GM23248 (cell line): ENCODE results near the gene DNLZ. TPM values are rescaled to one million over a fixed set of nuclear protein-coding genes. Genes with fewer than 3 reads are reported as not detected.
A peak's percentile ranks its signal among the peaks of the same experiment; 100 is the strongest.

ENCODE experiments used
- DNase-seq: peaks from one replicate; pipeline ENCODE4 v3.0.0-alpha.2; 2015
- H2AFZ ChIP-seq: fragments of 200-600 bp; sonication (generic); 2 replicates; pipeline ENCODE4 v1.6.1; 2016; ENCODE audit warnings: antibody characterized with exemption
- H3F3A ChIP-seq: fragments of 200-600 bp; sonication (generic); 2 replicates; pipeline ENCODE4 v1.6.1; 2016; ENCODE audit warnings: mild to moderate bottlenecking, antibody characterized with exemption, mixed run types; ENCODE audit not compliant: insufficient read depth
- H3K27ac ChIP-seq: fragments of 200-600 bp; sonication (generic); 2 replicates; pipeline ENCODE4 v1.5.1; 2016; ENCODE audit warnings: mild to moderate bottlenecking
- H3K27me3 ChIP-seq: fragments of 200-600 bp; sonication (generic); replicated peaks from 2 replicates; pipeline ENCODE4 v1.6.1; 2016; ENCODE audit warnings: mild to moderate bottlenecking; ENCODE audit not compliant: insufficient read depth
- H3K36me3 ChIP-seq: fragments of 200-600 bp; sonication (generic); 2 replicates; pipeline ENCODE4 v1.6.1; 2016; ENCODE audit warnings: low read depth, mild to moderate bottlenecking
- H3K4me1 ChIP-seq: fragments of 200-600 bp; sonication (generic); 2 replicates; pipeline ENCODE4 v1.6.1; 2016; ENCODE audit warnings: mild to moderate bottlenecking; ENCODE audit not compliant: insufficient read depth
- H3K4me2 ChIP-seq: fragments of 200-600 bp; sonication (generic); one replicate; pipeline ENCODE4 v1.6.1; 2016; ENCODE audit warnings: mild to moderate bottlenecking; ENCODE audit not compliant: unreplicated experiment
- H3K4me3 ChIP-seq: fragments of 200-600 bp; sonication (generic); 2 replicates; pipeline ENCODE4 v1.5.1; 2016; ENCODE audit warnings: mild to moderate bottlenecking
- H3K79me2 ChIP-seq: fragments of 200-600 bp; sonication (generic); 2 replicates; pipeline ENCODE4 v1.6.1; 2016; ENCODE audit warnings: mild to moderate bottlenecking; ENCODE audit not compliant: insufficient read depth
- H3K9ac ChIP-seq: fragments of 200-600 bp; sonication (generic); 2 replicates; pipeline ENCODE4 v1.6.1; 2016; ENCODE audit warnings: mild to moderate bottlenecking
- H3K9me2 ChIP-seq: fragments of 200-600 bp; sonication (generic); 2 replicates; pipeline ENCODE4 v1.6.1; 2016; ENCODE audit warnings: mixed run types, mild to moderate bottlenecking, moderate library complexity; ENCODE audit not compliant: insufficient read depth
- H3K9me3 ChIP-seq: fragments of 200-600 bp; sonication (generic); one replicate; pipeline ENCODE4 v1.6.1; 2017; ENCODE audit warnings: low read depth
- H4K20me1 ChIP-seq: fragments of 200-600 bp; sonication (generic); 2 replicates; pipeline ENCODE4 v1.6.0; 2016; ENCODE audit not compliant: insufficient read depth
- EZH2 ChIP-seq: fragments of 200-600 bp; sonication (generic); IDR thresholded peaks from 2 replicates; pipeline ENCODE4 v1.6.1; 2018; ENCODE audit warnings: antibody characterized with exemption, mild to moderate bottlenecking; ENCODE audit not compliant: insufficient read depth, poor library complexity, severe bottlenecking
- EZH2phosphoT487 ChIP-seq: fragments of 200-600 bp; sonication (generic); IDR thresholded peaks from 2 replicates; pipeline ENCODE4 v1.6.1; 2018; ENCODE audit warnings: antibody characterized with exemption, moderate library complexity, mild to moderate bottlenecking, low read depth; ENCODE audit not compliant: insufficient read depth
- whole genome bisulfite sequencing, 2 experiments: methylation state at CpG; one replicate each; pipeline ENCODE4 v1.1.6; 2015 to 2017; ENCODE audit warnings: low lambda C conversion rate in 2 of 2, low coverage in 1 of 2; ENCODE audit errors: missing lambda C conversion rate in 2 of 2; 5-methylcytosine and 5-hydroxymethylcytosine counted together
- in situ Hi-C: fragments of 300-500 bp; cut with MboI; formaldehyde crosslinking; loops from 2 replicates; pipeline ENCODE4 v1.15.0; 2020
- polyA plus RNA-seq: library from polyadenylated mRNA; unstranded; fragments of >200 nt; fragmentation: Nextera tagmentation; extraction: Ambion mirVana; gene quantifications from 2 replicates; pipeline ENCODE4 v1.2.1, GENCODE V29; 2016
- total RNA-seq: library from RNA; depleted of rRNA; stranded (reverse); fragments of >200 nt; shearing (Covaris generic); gene quantifications from 2 replicates; pipeline ENCODE4 v1.2.3, GENCODE V29; 2014

The DNLZ gene
- total and polyA plus RNA-seq, 2 experiments from 2014 or later = 27.1 to 49.8 TPM

DNA sequence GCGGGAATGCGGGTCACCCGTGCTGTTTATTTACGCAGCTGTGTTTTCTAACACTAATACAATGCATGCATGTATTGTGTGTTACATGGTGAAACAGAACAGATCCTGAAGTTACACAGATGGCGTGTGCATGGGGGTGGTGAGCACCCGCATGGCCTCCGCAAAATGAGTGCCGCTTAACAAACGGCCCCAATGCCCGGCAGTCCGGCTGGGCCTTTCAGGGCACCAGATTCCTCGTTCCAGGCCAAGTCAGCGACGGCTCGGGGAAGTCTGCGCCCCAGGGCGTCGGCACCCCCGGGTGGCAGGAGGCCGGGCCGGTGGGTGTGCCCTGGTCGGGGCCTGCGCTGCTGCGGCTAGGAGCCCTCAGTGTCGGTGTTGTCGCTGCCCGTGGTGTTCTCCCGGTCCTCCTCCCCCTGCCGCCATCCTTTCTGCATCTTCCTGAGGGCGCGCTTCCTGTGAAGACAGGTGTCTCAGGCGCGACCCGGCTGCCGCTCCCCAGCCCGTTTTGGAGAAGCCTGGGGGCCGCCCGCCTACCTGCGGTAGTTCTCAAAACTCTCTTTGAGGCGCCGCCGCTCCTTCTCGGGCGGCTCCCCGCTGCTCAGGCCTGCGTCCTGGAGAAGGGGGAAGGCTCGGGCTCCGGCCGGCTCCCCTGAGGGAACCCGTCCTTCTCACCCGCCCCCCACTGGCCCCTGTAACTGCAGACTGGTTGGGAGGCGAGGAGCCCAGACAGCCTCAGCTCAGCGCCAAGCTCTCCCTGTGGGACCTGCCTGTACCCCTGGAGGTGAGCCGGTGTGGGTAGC lies 605 bp upstream of the DNLZ start:
- peak overlapping the region; percentile 36 for H3K4me2 ChIP-seq
- no peaks in the 10 kb centered on the region for H3F3A ChIP-seq
- no peak overlapping the region for H2AFZ ChIP-seq
- H3K79me2 ChIP-seq = no peaks in the 10 kb centered on the region
- H4K20me1 ChIP-seq = no peaks in the 10 kb centered on the region
- peak overlapping the region; percentile 84 for H3K4me3 ChIP-seq
- WGBS, 2 experiments = 45 to 47% methylated on average over 43 to 48 of the region's 54 CpGs
- no peak for DNase-seq
- no peak overlapping the region for H3K9ac ChIP-seq
- TF ChIP-seq EZH2 (no peak), EZH2phosphoT487 (no peak)
- in situ Hi-C loops = no loop called here
- no peaks in the 10 kb centered on the region for H3K27me3 ChIP-seq
- no peak overlapping the region for H3K27ac ChIP-seq
- H3K9me2 ChIP-seq = no peaks in the 10 kb centered on the region
- no peaks in the 10 kb centered on the region for H3K36me3 ChIP-seq
- H3K9me3 ChIP-seq = no peaks in the 10 kb centered on the region
- peaks cover 25% of the 10 kb centered on the region for H3K4me1 ChIP-seq

DNA sequence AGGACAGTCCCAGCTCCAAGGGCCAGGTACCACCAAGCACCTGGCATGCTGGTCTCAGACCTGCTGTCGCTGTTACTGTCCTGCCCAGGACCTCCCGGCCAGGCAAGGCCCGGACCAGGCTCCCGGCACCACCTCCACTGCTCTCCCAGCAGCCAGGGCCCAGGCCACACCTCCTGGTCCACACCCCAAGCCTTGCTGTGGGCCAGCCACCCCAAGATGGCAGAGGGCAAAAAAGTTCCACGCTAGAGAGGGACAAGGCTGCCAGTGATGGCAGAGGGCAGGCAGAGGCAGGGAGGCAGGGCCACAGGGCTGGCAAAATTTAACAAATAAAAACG lies 1.1 kb downstream of the DNLZ start:
- no peak overlapping the region for H3K27ac ChIP-seq
- no peak overlapping the region for H3K4me2 ChIP-seq
- 0 out of 2 replicates have a peak overlapping the region, but pooled peaks have one; percentile 54 for H3K4me3 ChIP-seq
- peak overlapping the region; percentile 40 for H3K9ac ChIP-seq
- DNase-seq = no peak
- H3K36me3 ChIP-seq = no peaks in the 10 kb centered on the region
- TF ChIP-seq EZH2phosphoT487 (no peak), EZH2 (no peak)
- H3K79me2 ChIP-seq = no peaks in the 10 kb centered on the region
- no peaks in the 10 kb centered on the region for H3K9me3 ChIP-seq
- WGBS, 2 experiments = 66% methylated on average over 6 of the region's 6 CpGs
- H3K4me1 ChIP-seq = peaks cover 25% of the 10 kb centered on the region
- H2AFZ ChIP-seq = no peak overlapping the region
- H4K20me1 ChIP-seq = no peaks in the 10 kb centered on the region
- H3K9me2 ChIP-seq = no peaks in the 10 kb centered on the region
- no peaks in the 10 kb centered on the region for H3K27me3 ChIP-seq
- in situ Hi-C loops = no loop called here
- no peaks in the 10 kb centered on the region for H3F3A ChIP-seq

DNA sequence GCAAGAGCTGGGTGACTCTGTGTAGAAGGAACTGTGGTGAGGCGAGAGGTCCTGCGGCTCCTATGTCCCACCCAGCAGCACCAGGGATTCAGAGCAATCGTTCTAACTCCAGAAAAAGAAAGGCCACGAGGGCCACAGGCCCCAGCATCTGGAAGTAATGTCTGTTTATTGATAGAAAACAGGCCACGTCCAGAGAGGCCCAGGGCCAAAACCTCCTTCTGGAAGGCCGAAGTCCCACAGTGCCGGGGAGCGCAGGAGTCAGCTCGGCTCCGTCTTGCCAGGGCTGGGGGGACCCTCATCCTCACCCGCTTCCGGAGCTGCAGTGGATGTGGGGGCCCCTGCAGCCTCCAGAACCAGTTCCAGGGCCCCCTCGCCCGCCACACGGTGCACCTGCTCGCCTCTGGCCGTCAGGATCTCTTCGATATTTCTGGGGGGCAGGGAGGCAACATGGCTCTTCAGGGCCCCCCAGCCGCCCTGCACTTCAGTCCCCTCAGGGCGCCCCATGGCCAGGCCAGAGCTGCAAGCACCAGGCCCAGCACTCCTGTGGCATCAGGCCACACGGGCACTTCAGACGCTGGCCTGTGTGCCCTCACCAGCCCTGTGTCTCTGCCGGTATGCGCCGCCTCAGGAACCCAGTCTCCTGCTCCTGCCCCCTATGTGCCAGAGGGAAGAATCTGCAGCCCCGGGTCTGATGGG lies 1.6 kb downstream of the DNLZ start:
- Histone ChIP-seq H3K27ac (no peak overlapping the region), H3K4me2 (no peak overlapping the region), H3K9ac (no peak overlapping the region), H3K9me2 (no peaks in the 10 kb centered on the region), H2AFZ (no peak overlapping the region), H3K79me2 (no peaks in the 10 kb centered on the region), H3K4me1 (peaks cover 25% of the 10 kb centered on the region), H4K20me1 (no peaks in the 10 kb centered on the region), H3K4me3 (no peak overlapping the region), H3K9me3 (no peaks in the 10 kb centered on the region), H3F3A (no peaks in the 10 kb centered on the region), H3K27me3 (no peaks in the 10 kb centered on the region), H3K36me3 (no peaks in the 10 kb centered on the region)
- no peak for DNase-seq
- in situ Hi-C loops = no loop called here
- no peak for TF ChIP-seq EZH2
- TF ChIP-seq EZH2phosphoT487 = no peak
- 71% methylated on average over 23 to 26 of the region's 26 CpGs for WGBS, 2 experiments

DNA sequence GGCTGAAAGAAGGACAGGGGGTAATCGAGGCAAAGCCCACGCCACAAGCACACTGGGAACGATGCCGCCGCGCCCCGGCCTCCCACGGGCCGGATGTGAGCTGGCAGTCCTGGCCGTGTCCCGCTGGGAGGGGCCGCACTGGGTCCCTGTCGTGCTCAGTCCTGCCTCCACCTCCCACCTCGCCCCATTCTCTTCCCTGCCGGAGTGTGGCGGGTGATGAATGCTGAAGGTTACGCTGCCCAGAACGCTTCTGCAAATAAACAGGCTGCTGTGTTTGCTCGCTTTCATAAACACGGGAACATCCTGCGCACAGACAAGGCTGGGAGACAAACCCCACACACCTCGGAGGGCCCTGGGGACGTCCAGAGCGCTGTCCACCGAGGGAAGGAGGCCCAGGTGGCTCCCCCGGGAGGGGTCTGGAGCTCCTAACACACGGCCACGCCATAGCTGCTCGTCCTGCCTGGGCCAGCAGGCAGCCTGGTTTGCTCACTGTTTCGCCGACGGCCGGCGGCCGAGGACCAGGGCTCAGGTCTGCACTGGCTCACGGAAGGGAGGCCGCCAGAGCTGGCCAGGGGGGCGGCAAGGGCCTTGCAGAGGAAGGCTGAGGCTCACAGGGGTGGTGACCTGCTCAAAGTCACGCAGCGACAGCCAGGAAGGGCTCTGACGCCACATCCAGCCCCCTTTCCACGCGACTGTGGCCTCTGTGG lies 2.3 kb downstream of the DNLZ start:
- no peaks in the 10 kb centered on the region for H3K9me3 ChIP-seq
- no peaks in the 10 kb centered on the region for H3K27me3 ChIP-seq
- H2AFZ ChIP-seq = no peak overlapping the region
- H3K4me1 ChIP-seq = peaks cover 25% of the 10 kb centered on the region
- no peaks in the 10 kb centered on the region for H3K79me2 ChIP-seq
- TF ChIP-seq EZH2phosphoT487 = no peak
- 43 to 46% methylated on average over 41 to 42 of the region's 43 CpGs for WGBS, 2 experiments
- H3K9ac ChIP-seq = peak overlapping the region; percentile 51
- peak overlapping the region; percentile 43 for H3K27ac ChIP-seq
- in situ Hi-C loops = no loop called here
- H3K4me2 ChIP-seq = peak overlapping the region; percentile 37
- H3K9me2 ChIP-seq = no peaks in the 10 kb centered on the region
- no peaks in the 10 kb centered on the region for H4K20me1 ChIP-seq
- H3K4me3 ChIP-seq = no peak overlapping the region
- DNase-seq = peak; percentile 55
- H3F3A ChIP-seq = no peaks in the 10 kb centered on the region
- H3K36me3 ChIP-seq = no peaks in the 10 kb centered on the region
